Ovary (tissue), 3 donors: ENCODE measurements around the gene C9orf50.

ENCODE experiments used
- CTCF ChIP-seq, 3 donors: fragments of 450-650 bp in 2 of 3; fragments of 200-600 bp in 1 of 3; IDR thresholded peaks; one replicate each; pipeline versions ENCODE4 v1.5.1 to v1.8.0; 2016 to 2022; ENCODE audit warnings: antibody characterized with exemption in 3 of 3, mild to moderate bottlenecking in 1 of 3
- POLR2A ChIP-seq: fragments of 450-650 bp; IDR thresholded peaks from one replicate; pipeline ENCODE4 v1.6.1; 2017; ENCODE audit warnings: antibody characterized with exemption, mild to moderate bottlenecking, moderate library complexity
- donor health status: DM: no; HTN: no; CAD: no.

DNA sequence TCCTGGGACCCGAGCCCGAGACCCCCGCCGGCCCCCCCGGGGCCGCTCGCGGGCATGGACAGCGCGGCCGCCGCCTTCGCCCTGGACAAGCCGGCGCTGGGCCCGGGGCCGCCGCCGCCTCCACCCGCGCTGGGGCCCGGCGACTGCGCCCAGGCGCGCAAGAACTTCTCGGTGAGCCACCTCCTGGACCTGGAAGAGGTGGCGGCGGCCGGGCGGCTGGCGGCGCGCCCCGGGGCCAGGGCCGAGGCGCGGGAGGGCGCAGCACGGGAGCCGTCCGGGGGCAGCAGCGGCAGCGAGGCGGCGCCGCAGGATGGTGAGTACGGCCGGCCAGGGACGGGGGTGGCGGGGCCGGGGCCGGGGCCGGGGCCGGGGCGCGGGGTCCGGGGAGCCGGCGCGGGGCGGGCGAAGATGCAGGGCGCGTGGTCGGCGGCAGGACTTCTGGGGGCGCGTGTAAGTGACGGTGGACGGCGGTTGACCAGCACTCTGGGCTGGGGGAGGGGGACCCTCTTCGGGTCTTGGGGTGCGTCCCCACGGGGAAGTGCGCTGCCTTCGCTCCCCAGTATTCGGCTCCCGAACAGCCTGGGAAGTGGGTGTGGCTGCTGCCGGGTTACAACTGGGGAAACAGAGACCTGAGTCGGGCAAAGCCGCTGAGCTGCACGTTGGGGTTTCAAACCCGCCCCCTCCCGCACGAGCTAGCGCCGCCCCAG, 45.1 kb upstream of the C9orf50 start:
- TF ChIP-seq POLR2A: no peak
- TF ChIP-seq CTCF (IDR thresholded peaks at IDR 0.05): no peak
